Trophoblast cell (in vitro differentiated cells and primary cell): ENCODE measurements around the gene BACE2.
"Not testable (repeated sequence)": the region's sequence is repeated elsewhere in the genome, so short reads cannot be mapped to it uniquely, and the experiment has no call there.

Experiments
- DNase-seq, 2 donors: peaks; one replicate each; pipeline ENCODE4 v3.0.0-alpha.2; 2016
- H2AFZ ChIP-seq: 2 replicates; pipeline ENCODE4 v1.6.1; 2013; ENCODE audit warnings: low read length, moderate library complexity, mild to moderate bottlenecking; ENCODE audit not compliant: insufficient read depth, poor library complexity
- H2AK5ac ChIP-seq: 2 replicates; pipeline ENCODE4 v1.6.1; 2013; ENCODE audit warnings: mild to moderate bottlenecking, low read length
- H2BK120ac ChIP-seq: 2 replicates; pipeline ENCODE4 v1.6.1; 2013; ENCODE audit warnings: low read length, mild to moderate bottlenecking, moderate library complexity; ENCODE audit not compliant: insufficient read depth, poor library complexity
- H2BK12ac ChIP-seq: 2 replicates; pipeline ENCODE4 v1.6.1; 2013; ENCODE audit warnings: mild to moderate bottlenecking, low read length, moderate library complexity
- H2BK5ac ChIP-seq: 2 replicates; pipeline ENCODE4 v1.6.1; 2013; ENCODE audit warnings: low read length, low read depth, moderate library complexity, mild to moderate bottlenecking; ENCODE audit not compliant: poor library complexity
- H3K14ac ChIP-seq: 2 replicates; pipeline ENCODE4 v1.6.1; 2013; ENCODE audit warnings: mild to moderate bottlenecking, low read length
- H3K18ac ChIP-seq: 2 replicates; pipeline ENCODE4 v1.6.1; 2013; ENCODE audit warnings: mild to moderate bottlenecking, low read length
- H3K23ac ChIP-seq: 2 replicates; pipeline ENCODE4 v1.6.1; 2013; ENCODE audit warnings: low read length
- H3K27ac ChIP-seq: 2 replicates; pipeline ENCODE4 v1.5.1; 2013; ENCODE audit warnings: low read depth, mild to moderate bottlenecking, inconsistent platforms, low read length, moderate library complexity
- H3K27me3 ChIP-seq: 2 replicates; pipeline ENCODE4 v1.6.1; 2013; ENCODE audit warnings: inconsistent platforms, mild to moderate bottlenecking, low read length, moderate library complexity; ENCODE audit not compliant: insufficient read depth
- H3K36me3 ChIP-seq, 2 experiments: 1 replicate in 1 of 2; 2 replicates in 1 of 2; pipeline ENCODE4 v1.6.1; 2013; ENCODE audit warnings: low read length in 2 of 2, mild to moderate bottlenecking in 2 of 2, moderate library complexity in 1 of 2; ENCODE audit not compliant: insufficient read depth in 2 of 2, control insufficient read depth in 1 of 2
- H3K4ac ChIP-seq: 2 replicates; pipeline ENCODE4 v1.6.1; 2013; ENCODE audit warnings: low read depth, mild to moderate bottlenecking, low read length, moderate library complexity
- H3K4me1 ChIP-seq, 2 experiments: 1 replicate in 1 of 2; 2 replicates in 1 of 2; pipeline ENCODE4 v1.6.1; 2013; ENCODE audit warnings: low read length in 2 of 2, mild to moderate bottlenecking in 2 of 2, moderate library complexity in 1 of 2; ENCODE audit not compliant: insufficient read depth in 2 of 2, control insufficient read depth in 1 of 2
- H3K4me2 ChIP-seq: 2 replicates; pipeline ENCODE4 v1.6.1; 2013; ENCODE audit warnings: inconsistent platforms, mild to moderate bottlenecking, low read length, moderate library complexity
- H3K4me3 ChIP-seq: 2 replicates; pipeline ENCODE4 v1.5.1; 2013; ENCODE audit warnings: mild to moderate bottlenecking, low read depth, low read length, inconsistent platforms
- H3K79me1 ChIP-seq: one replicate; pipeline ENCODE4 v1.6.1; 2013; ENCODE audit warnings: low read length
- H3K79me2 ChIP-seq: 2 replicates; pipeline ENCODE4 v1.6.1; 2013; ENCODE audit warnings: low read length, mild to moderate bottlenecking; ENCODE audit not compliant: control insufficient read depth, insufficient read depth, poor library complexity
- H3K9ac ChIP-seq: 2 replicates; pipeline ENCODE4 v1.6.1; 2013; ENCODE audit warnings: mild to moderate bottlenecking, low read length
- H3K9me3 ChIP-seq: 2 replicates; pipeline ENCODE4 v1.6.1; 2013; ENCODE audit warnings: low read depth, mild to moderate bottlenecking, control low read depth, inconsistent platforms, low read length; ENCODE audit not compliant: insufficient read depth
- H4K12ac ChIP-seq: 2 replicates; pipeline ENCODE4 v1.6.1; 2013; ENCODE audit warnings: low read depth, mild to moderate bottlenecking, low read length, moderate library complexity
- H4K8ac ChIP-seq: 2 replicates; pipeline ENCODE4 v1.6.1; 2013; ENCODE audit warnings: low read depth, mild to moderate bottlenecking, low read length, moderate library complexity
- H4K91ac ChIP-seq: one replicate; pipeline ENCODE4 v1.6.1; 2013; ENCODE audit warnings: low read depth, mild to moderate bottlenecking, low read length, moderate library complexity
- WGBS: extraction: QIAGEN DNeasy Blood & Tissue Kit; methylation state at CpG from one replicate; pipeline ENCODE4 v1.1.7; 2013; ENCODE audit warnings: missing lambda C conversion rate; ENCODE audit not compliant: insufficient read length, insufficient coverage; ENCODE audit errors: extremely low coverage; 5-methylcytosine and 5-hydroxymethylcytosine counted together

Gene BACE2

DNA sequence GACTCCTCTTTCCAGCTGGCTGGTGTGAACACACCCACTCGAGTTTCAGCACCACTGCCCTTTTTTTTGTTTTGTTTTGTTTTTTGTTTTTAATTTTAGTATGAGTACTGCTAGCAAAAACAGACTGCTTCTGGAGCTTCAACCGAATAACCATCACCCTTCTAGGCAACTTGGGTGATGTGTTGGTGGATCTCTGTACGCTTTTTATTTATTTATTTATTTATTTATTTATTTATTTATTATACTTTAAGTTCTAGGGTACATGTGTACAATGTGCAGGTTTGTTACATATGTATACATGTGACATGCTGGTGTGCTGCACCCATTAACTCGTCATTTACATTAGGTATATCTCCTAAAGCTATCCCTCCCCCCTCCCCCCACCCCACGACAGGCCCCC is 30.7 kb downstream of the BACE2 start:
- H2BK12ac ChIP-seq, H4K91ac ChIP-seq, H3K36me3 ChIP-seq, H3K4me2 ChIP-seq, H2AFZ ChIP-seq, H3K4me1 ChIP-seq, H2BK5ac ChIP-seq, H3K18ac ChIP-seq, H3K9ac ChIP-seq, H3K79me1 ChIP-seq, H3K14ac ChIP-seq, H4K8ac ChIP-seq, H2AK5ac ChIP-seq, DNase-seq, H3K4ac ChIP-seq, H3K4me3 ChIP-seq, H3K23ac ChIP-seq, H3K79me2 ChIP-seq, H3K27ac ChIP-seq, H3K27me3 ChIP-seq, H4K12ac ChIP-seq, H3K9me3 ChIP-seq, H2BK120ac ChIP-seq: not testable (repeated sequence)
- no CpG with 5 or more reads among the region's 5 CpGs for WGBS

DNA sequence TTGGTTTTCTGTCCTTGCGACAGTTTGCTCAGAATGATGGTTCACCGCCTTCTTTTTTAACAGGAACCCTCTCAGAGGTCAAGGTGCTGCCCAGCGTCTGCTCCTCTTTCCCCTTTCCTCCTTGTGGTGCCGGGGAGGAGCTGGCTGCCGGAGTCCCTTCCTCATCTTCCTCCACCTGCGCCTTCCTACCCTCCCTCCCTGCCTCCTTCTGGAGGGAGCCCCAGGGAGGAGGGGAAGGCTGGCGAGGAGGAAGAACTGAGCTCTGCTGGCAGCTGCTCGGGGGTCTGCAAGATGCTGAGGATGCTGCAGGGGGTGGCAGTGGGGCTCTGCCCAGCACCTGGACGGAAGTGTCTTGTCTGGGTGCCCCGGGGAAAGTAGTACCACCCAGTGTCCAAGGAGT is 31.2 kb downstream of the BACE2 start:
- H3K27ac ChIP-seq, result no peak overlapping the region
- no peak for DNase-seq

DNA sequence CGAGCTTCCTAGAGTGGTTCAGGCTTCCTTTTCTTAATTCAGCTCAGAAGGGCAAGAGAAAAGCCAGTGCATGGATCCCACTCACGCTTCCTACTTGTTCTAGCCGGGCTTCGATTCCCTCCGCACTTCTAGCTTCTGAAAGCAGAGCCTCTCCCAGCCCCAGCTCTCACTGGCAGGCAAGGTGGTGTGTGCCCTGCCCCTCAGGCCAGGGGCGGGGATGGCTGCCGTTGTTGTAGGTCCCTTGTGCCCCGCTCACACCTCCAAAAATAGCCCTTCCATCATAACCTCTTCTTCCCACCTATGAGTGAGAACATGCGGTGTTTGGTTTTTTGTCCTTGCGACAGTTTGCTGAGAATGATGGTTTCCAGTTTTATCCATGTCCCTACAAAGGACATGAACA is 31.6 kb downstream of the BACE2 start:
- H3K79me1 ChIP-seq, result no peaks in the 10 kb centered on the region
- no peaks in the 10 kb centered on the region for H3K36me3 ChIP-seq
- H2BK5ac ChIP-seq, result no peak overlapping the region
- H3K23ac ChIP-seq, result no peak overlapping the region
- no peak overlapping the region for H4K91ac ChIP-seq
- no peak for DNase-seq
- H3K18ac ChIP-seq, result no peak overlapping the region
- H3K27me3 ChIP-seq, result no peaks in the 10 kb centered on the region
- no peak overlapping the region for H3K9ac ChIP-seq
- H3K4me2 ChIP-seq, result no peak overlapping the region
- no peak overlapping the region for H4K12ac ChIP-seq
- H3K27ac ChIP-seq, result no peak overlapping the region
- no peaks in the 10 kb centered on the region for H3K79me2 ChIP-seq
- H3K9me3 ChIP-seq, result no peaks in the 10 kb centered on the region
- no peak overlapping the region for H3K14ac ChIP-seq
- no peak overlapping the region for H3K4me3 ChIP-seq
- no peak overlapping the region for H3K4ac ChIP-seq
- WGBS, result no CpG with 5 or more reads among the region's 10 CpGs
- no peak overlapping the region for H2AK5ac ChIP-seq
- H2BK120ac ChIP-seq, result no peak overlapping the region
- H4K8ac ChIP-seq, result no peak overlapping the region
- H2BK12ac ChIP-seq, result no peak overlapping the region
- no peaks in the 10 kb centered on the region for H3K4me1 ChIP-seq
- no peak overlapping the region for H2AFZ ChIP-seq

More for the DNA sequence above, 31.2 kb downstream of the BACE2 start:
- Histone ChIP-seq H3K9ac (no peak overlapping the region), H3K79me1 (no peaks in the 10 kb centered on the region), H3K4me1 (no peaks in the 10 kb centered on the region), H3K79me2 (no peaks in the 10 kb centered on the region), H2AFZ (no peak overlapping the region), H3K4me2 (no peak overlapping the region), H4K12ac (no peak overlapping the region), H2BK120ac (no peak overlapping the region), H3K18ac (no peak overlapping the region), H3K36me3 (no peaks in the 10 kb centered on the region), H4K91ac (no peak overlapping the region), H3K4ac (no peak overlapping the region), H3K27me3 (no peaks in the 10 kb centered on the region), H2AK5ac (no peak overlapping the region), H3K9me3 (no peaks in the 10 kb centered on the region), H3K4me3 (no peak overlapping the region), H2BK5ac (no peak overlapping the region), H3K14ac (no peak overlapping the region), H3K23ac (no peak overlapping the region), H2BK12ac (no peak overlapping the region), H4K8ac (no peak overlapping the region)
- WGBS, result no CpG with 5 or more reads among the region's 10 CpGs

- Histone ChIP-seq H2AK5ac (no peak overlapping the region), H3K9ac (no peak overlapping the region), H2AFZ (no peak overlapping the region), H3K79me1 (no peaks in the 10 kb centered on the region), H3K23ac (no peak overlapping the region), H4K12ac (no peak overlapping the region), H4K91ac (no peak overlapping the region), H3K9me3 (no peaks in the 10 kb centered on the region), H3K27ac (no peak overlapping the region), H2BK5ac (no peak overlapping the region), H3K14ac (no peak overlapping the region), H3K18ac (no peak overlapping the region), H3K4me1 (no peaks in the 10 kb centered on the region), H3K4me3 (no peak overlapping the region), H2BK120ac (no peak overlapping the region), H2BK12ac (no peak overlapping the region), H4K8ac (no peak overlapping the region), H3K4me2 (no peak overlapping the region), H3K79me2 (no peaks in the 10 kb centered on the region), H3K36me3 (no peaks in the 10 kb centered on the region), H3K4ac (no peak overlapping the region), H3K27me3 (no peaks in the 10 kb centered on the region)
- WGBS, result no CpG with 5 or more reads among the region's 5 CpGs
- DNase-seq, result no peak
Measured at GRCh38 chr21:41201385-41201784, 33.4 kb downstream of the BACE2 start.
